ENCODE measurements around the gene FKBP5. TPM values are rescaled to one million over a fixed set of nuclear protein-coding genes. Genes with fewer than 3 reads are reported as not detected.

FKBP5 gene
- total and polyA plus RNA-seq, 2 donors (not counting 3 experiments of a cell fraction or from before 2014, with no cell fraction given), result 16.7 to 56.8 TPM

DNA sequence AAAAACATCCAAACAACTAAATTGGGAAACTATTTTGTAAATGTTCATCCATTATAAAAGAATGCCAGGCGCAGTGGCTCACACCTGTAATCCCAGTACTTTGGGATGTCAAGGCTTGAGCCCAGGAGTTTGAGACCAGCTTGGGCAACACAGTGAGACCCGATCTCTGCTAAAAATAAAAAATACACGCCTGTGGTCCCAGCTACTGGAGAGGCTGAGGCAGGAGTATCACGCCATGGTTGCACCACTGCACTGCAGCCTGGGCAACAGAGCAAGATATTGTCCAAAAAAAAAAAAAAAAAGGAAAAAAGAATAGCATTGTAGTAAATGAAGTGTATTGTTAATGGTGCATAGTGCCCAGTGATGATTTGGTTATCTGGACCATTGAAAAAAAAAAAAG, 38.7 kb downstream of the FKBP5 start:
- dilution Hi-C loops (cut with MboI; ENCODE audit: extremely low pct_ligation_motif_present, low sequenced_read_pairs), result no loop called here
- no peak for FAIRE-seq

GRCh38 chr6:35648203-35648602, 40.5 kb downstream of the FKBP5 start:
- FAIRE-seq (no peak), DNase-seq (ENCODE audit: low read depth, low spot score) (no peak)
- Histone ChIP-seq H3K4me1 (ENCODE audit: control insufficient read depth, extremely low read depth, insufficient read depth, low read length) (no peaks in the 10 kb centered on the region), H3K4me2 (ENCODE audit: insufficient read depth, low read length) (no peak overlapping the region), H4K20me1 (replicated peaks; ENCODE audit: control insufficient read depth, extremely low read depth, insufficient read depth, low read length) (peaks cover 2% of the 10 kb centered on the region), H2AFZ (ENCODE audit: low read depth, low read length) (no peak overlapping the region), H3K79me2 (ENCODE audit: control insufficient read depth, insufficient read depth, low read length) (peaks cover 31% of the 10 kb centered on the region), H3K27ac (ENCODE audit: insufficient read depth, low read depth, low read length) (no peak overlapping the region), H3K27me3 (ENCODE audit: control insufficient read depth in 2 of 2, insufficient read depth in 2 of 2, low read length in 2 of 2) (no peaks in the 10 kb centered on the region), H3K9ac (replicated peaks; ENCODE audit: extremely low read depth, insufficient read depth, low read length) (no peak overlapping the region), H3K9me1 (replicated peaks; ENCODE audit: control insufficient read depth, extremely low read depth, insufficient read depth, low read length) (no peaks in the 10 kb centered on the region), H3K9me3 (replicated peaks; ENCODE audit: control insufficient read depth, insufficient read depth, low read length) (no peaks in the 10 kb centered on the region), H3K36me3 (ENCODE audit: control insufficient read depth in 2 of 2, extremely low read depth in 1 of 2, insufficient read depth in 2 of 2, low read length in 2 of 2) (no peaks in the 10 kb centered on the region), H3K4me3 (replicated peaks in 1 of 3; ENCODE audit: insufficient read depth in 1 of 3, low read depth in 1 of 3, low read length in 3 of 3) (no peak overlapping the region)
- no TSS peak for BruUV-seq (replicated peaks)
- POLR2A ChIA-PET, result no interaction called here
- CTCF ChIA-PET, result interaction anchor here (3.6 kb wide), 1 partner anchor 89 kb away, joined by 14 read pairs; the partner anchor contains the start of gene ARMC12
- TF ChIP-seq CTCF (IDR thresholded peaks at IDR 0.05; ENCODE audit: extremely low read depth in 1 of 2, insufficient read depth in 1 of 2, low read depth in 1 of 2, low read length in 2 of 2) (no peak), FOS (IDR thresholded peaks at IDR 0.05; ENCODE audit: borderline replicate concordance, insufficient read depth, low read length) (no peak), GATA2 (IDR thresholded peaks at IDR 0.05; ENCODE audit: insufficient read depth, insufficient read length, low read depth, low read length) (no peak), MYC (IDR thresholded peaks at IDR 0.05; ENCODE audit: low read depth, low read length) (no peak), JUN (IDR thresholded peaks at IDR 0.05; ENCODE audit: borderline replicate concordance, insufficient read depth, insufficient read length, low read depth) (no peak), MAX (IDR thresholded peaks at IDR 0.05; ENCODE audit: insufficient read depth, insufficient read length) (no peak), POLR2A (IDR thresholded peaks at IDR 0.05; ENCODE audit: low read depth, low read length) (no peak), POLR2AphosphoS5 (IDR thresholded peaks at IDR 0.05; ENCODE audit: insufficient read depth, low read depth, low read length) (no peak), EZH2 (IDR thresholded peaks at IDR 0.05; ENCODE audit: borderline replicate concordance, low read depth, low read length, severe bottlenecking) (no peak)
- intact Hi-C loops (cut with micrococcal nuclease), result no loop called here
- dilution Hi-C loops (cut with MboI; ENCODE audit: extremely low pct_ligation_motif_present, low sequenced_read_pairs), result no loop called here

More for the DNA sequence above, 38.7 kb downstream of the FKBP5 start:
- no peaks in the 10 kb centered on the region for H3K36me3 ChIP-seq (ENCODE audit: control insufficient read depth in 2 of 2, extremely low read depth in 1 of 2, insufficient read depth in 2 of 2, low read length in 2 of 2)
- BruUV-seq (replicated peaks), result no TSS peak
- TF ChIP-seq GATA2 (IDR thresholded peaks at IDR 0.05; ENCODE audit: insufficient read depth, insufficient read length, low read depth, low read length) (no peak), POLR2A (IDR thresholded peaks at IDR 0.05; ENCODE audit: low read depth, low read length) (no peak)
- no peak for DNase-seq (ENCODE audit: low read depth, low spot score)
- no peaks in the 10 kb centered on the region for H3K9me1 ChIP-seq (replicated peaks; ENCODE audit: control insufficient read depth, extremely low read depth, insufficient read depth, low read length)
- ChIA-PET POLR2A (no interaction called here), CTCF (interaction anchor here (1.6 kb wide), 1 partner anchor 26 kb away, joined by 4 read pairs; no protein-coding TSS in a partner anchor)
- no peak overlapping the region for H2AFZ ChIP-seq (ENCODE audit: low read depth, low read length)
- no peaks in the 10 kb centered on the region for H3K9me3 ChIP-seq (replicated peaks; ENCODE audit: control insufficient read depth, insufficient read depth, low read length)
- no peak overlapping the region for H3K4me2 ChIP-seq (ENCODE audit: insufficient read depth, low read length)
- no peak overlapping the region for H3K27ac ChIP-seq (ENCODE audit: insufficient read depth, low read depth, low read length)
- no peaks in the 10 kb centered on the region for H3K4me1 ChIP-seq (ENCODE audit: control insufficient read depth, extremely low read depth, insufficient read depth, low read length)
- peaks cover 2% of the 10 kb centered on the region for H4K20me1 ChIP-seq (replicated peaks; ENCODE audit: control insufficient read depth, extremely low read depth, insufficient read depth, low read length)
- no peak overlapping the region for H3K9ac ChIP-seq (replicated peaks; ENCODE audit: extremely low read depth, insufficient read depth, low read length)
- peaks cover 33% of the 10 kb centered on the region for H3K79me2 ChIP-seq (ENCODE audit: control insufficient read depth, insufficient read depth, low read length)
- no peak overlapping the region for H3K4me3 ChIP-seq (replicated peaks in 1 of 3; ENCODE audit: insufficient read depth in 1 of 3, low read depth in 1 of 3, low read length in 3 of 3)
- H3K27me3 ChIP-seq (ENCODE audit: control insufficient read depth in 2 of 2, insufficient read depth in 2 of 2, low read length in 2 of 2), result no peaks in the 10 kb centered on the region
- intact Hi-C loops (cut with micrococcal nuclease), result no loop called here
